ENCODE measurements around the gene PRRC2A. TPM values are rescaled to one million over a fixed set of nuclear protein-coding genes. Genes with fewer than 3 reads are reported as not detected.

PRRC2A gene
- total RNA-seq, 1 experiment from 2014 or later, result 123 TPM

DNA sequence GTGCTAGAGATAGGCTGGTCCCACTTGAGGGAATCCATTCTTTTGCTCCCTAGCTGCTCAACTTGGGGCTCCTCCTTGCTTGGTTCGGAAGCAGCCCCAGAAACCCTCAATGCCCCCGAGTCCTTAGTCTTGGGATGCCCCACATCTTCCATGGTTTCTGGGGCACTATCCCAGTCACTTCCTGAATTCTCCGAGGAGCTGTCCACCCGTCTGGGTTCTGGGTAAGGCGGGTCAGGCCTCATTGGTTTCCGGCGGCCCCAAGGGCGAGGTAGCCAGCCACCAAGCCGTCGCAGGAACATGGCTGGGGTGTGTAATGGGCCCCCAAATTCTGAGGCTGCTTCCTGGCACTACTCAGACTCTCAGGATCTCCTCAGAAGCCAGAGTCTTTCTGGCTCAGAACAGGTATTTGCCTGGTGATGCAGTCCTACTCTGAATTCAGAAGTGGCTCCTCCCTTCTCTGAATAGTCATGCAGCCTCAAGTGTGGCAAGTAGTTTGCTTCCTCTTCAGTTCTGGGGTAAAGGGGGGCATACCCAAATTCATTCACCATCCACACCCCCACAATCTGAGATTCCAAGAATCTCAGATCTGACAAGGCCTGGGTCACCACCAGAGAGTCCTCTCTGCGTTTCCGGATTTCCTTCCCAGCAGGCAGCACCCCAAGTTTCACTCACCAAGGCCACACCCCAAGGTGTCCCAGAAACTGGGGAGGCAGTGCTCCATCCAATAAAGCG, 39.3 kb downstream of the PRRC2A start:
- H3K27me3 ChIP-seq (ENCODE audit: low read length), result no peaks in the 10 kb centered on the region
- TF ChIP-seq, protein P1, sequence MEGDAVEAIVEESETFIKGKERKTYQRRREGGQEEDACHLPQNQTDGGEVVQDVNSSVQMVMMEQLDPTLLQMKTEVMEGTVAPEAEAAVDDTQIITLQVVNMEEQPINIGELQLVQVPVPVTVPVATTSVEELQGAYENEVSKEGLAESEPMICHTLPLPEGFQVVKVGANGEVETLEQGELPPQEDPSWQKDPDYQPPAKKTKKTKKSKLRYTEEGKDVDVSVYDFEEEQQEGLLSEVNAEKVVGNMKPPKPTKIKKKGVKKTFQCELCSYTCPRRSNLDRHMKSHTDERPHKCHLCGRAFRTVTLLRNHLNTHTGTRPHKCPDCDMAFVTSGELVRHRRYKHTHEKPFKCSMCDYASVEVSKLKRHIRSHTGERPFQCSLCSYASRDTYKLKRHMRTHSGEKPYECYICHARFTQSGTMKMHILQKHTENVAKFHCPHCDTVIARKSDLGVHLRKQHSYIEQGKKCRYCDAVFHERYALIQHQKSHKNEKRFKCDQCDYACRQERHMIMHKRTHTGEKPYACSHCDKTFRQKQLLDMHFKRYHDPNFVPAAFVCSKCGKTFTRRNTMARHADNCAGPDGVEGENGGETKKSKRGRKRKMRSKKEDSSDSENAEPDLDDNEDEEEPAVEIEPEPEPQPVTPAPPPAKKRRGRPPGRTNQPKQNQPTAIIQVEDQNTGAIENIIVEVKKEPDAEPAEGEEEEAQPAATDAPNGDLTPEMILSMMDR (conservative IDR thresholded peaks at IDR 0.05; ENCODE audit: low read depth, low read length), result no peak
- no peak for TF ChIP-seq EZH2 (IDR thresholded peaks at IDR 0.05; ENCODE audit: low read length, unreplicated experiment)
- TF ChIP-seq EZH2phosphoT487 (IDR thresholded peaks at IDR 0.05; ENCODE audit: borderline replicate concordance, low read length), result no peak
- peaks cover 52% of the 10 kb centered on the region for H3K4me1 ChIP-seq (ENCODE audit: insufficient read depth, low read length)
- ChIA-PET POLR2A (ENCODE audit: unreplicated experiment) (interaction anchor here (0.7 kb wide), 1 partner anchor 1185 kb away, joined by 3 read pairs; no protein-coding TSS in a partner anchor), CTCF (no interaction called here)
- BruUV-seq (replicated peaks), result TSS peak; percentile 43
- intact Hi-C loops (cut with micrococcal nuclease), result no loop called here
- peak overlapping the region; percentile 28 for H3K27ac ChIP-seq (ENCODE audit: low read length)
- no peaks in the 10 kb centered on the region for H3F3A ChIP-seq (ENCODE audit: low read length, unreplicated experiment)
- ATAC-seq (peak; percentile 20), DNase-seq (peak; percentile 42)
- H4K20me1 ChIP-seq (ENCODE audit: low read length), result peaks cover 4% of the 10 kb centered on the region; the same call in 1 of the 2 replicates
- H3K79me2 ChIP-seq (ENCODE audit: low read length), result peaks cover 51% of the 10 kb centered on the region
- peak overlapping the region; percentile 85 for H3K9ac ChIP-seq (ENCODE audit: low read length)
- no peaks in the 10 kb centered on the region for H3K9me2 ChIP-seq (replicated peaks; ENCODE audit: low read length)
- peaks cover 5% of the 10 kb centered on the region for H3K36me3 ChIP-seq (ENCODE audit: low read depth, low read length)
- peak overlapping the region; percentile 99 for H3K4me2 ChIP-seq (ENCODE audit: low read length)
- H3K4me3 ChIP-seq (ENCODE audit: low read length), result peak overlapping the region; percentile 92
- H3K9me3 ChIP-seq (ENCODE audit: low read length), result no peaks in the 10 kb centered on the region
- H2AFZ ChIP-seq (ENCODE audit: low read length), result peak overlapping the region; percentile 78

DNA sequence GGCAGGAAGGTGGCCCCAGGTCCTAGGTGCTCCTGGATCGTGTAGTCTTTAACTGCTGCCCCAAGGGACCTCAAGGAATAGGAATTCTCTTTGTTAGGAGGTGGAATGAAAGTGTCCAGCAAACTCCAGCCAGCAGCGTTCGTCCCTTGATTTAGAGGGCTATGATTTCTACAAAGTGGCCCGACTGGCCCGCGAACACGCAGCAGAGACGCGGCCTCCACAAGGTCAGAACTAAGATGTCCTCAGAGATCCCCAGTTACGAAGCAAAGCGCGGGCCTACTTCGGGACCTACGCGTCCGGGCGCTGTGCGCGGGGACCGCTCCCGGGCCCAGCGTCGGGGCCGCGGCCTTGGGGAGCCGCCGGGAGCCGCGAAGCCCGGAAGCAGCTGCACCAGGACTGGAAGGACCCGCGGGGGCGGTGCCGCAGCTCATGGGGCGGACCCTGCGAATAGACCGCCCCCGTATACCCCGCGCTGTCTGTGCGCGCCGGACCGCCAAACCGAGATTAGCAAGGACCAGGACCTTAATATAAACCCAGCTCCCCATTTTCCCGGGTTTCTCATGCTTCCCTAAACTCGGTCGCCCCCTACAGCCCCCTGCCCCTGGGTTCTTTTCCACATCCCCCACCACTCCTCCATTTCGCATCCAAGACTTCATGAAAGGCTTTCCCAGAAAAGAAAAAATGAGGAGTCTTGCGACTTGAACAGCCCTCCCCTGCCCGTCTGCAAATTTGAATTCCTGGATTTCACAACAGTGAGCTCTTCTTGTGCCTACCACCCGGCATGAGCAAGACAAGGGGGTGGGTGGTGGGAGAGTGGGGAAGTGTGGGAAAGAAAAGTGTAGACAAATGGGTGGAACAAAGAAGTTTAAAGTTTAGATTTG, 40.1 kb downstream of the PRRC2A start, which contains the start of gene C6orf47:
C6orf47 (minus strand) TSS at position 398 of the 881 bp plus-strand sequence. CDS start 831 bp downstream, outside the sequence.
- intact Hi-C loops (cut with micrococcal nuclease), result no loop called here
- CTCF ChIA-PET, result interaction anchor here (0.6 kb wide), 1 partner anchor 1178 kb away, joined by 3 read pairs; the partner anchor contains the start of gene TAP2

More for the DNA sequence above, 40.1 kb downstream of the PRRC2A start, which contains the start of gene C6orf47:
- peak within 1 kb of the TSS; percentile 78 for H2AFZ ChIP-seq (ENCODE audit: low read length)
- peaks cover 5% of the 10 kb centered on the region for H3K36me3 ChIP-seq (ENCODE audit: low read depth, low read length)
- POLR2A ChIA-PET (ENCODE audit: unreplicated experiment), result interaction anchor here (0.7 kb wide), 2 partner anchors 158 to 1184 kb away, joined by 3 to 7 read pairs; no protein-coding TSS in a partner anchor
- H3K4me3 ChIP-seq (ENCODE audit: low read length), result peak within 1 kb of the TSS; percentile 92
- peak; percentile 78 for DNase-seq
- H4K20me1 ChIP-seq (ENCODE audit: low read length), result peaks cover 4% of the 10 kb centered on the region; the same call in 1 of the 2 replicates
- TF ChIP-seq, protein P1 (conservative IDR thresholded peaks at IDR 0.05; ENCODE audit: low read depth, low read length), result no peak
- H3K4me2 ChIP-seq (ENCODE audit: low read length), result peak within 1 kb of the TSS; percentile 99
- no peaks in the 10 kb centered on the region for H3K27me3 ChIP-seq (ENCODE audit: low read length)
- H3K27ac ChIP-seq (ENCODE audit: low read length), result peak within 1 kb of the TSS; percentile 28
- peak; percentile 84 for ATAC-seq
- H3K79me2 ChIP-seq (ENCODE audit: low read length), result peaks cover 51% of the 10 kb centered on the region
- BruUV-seq (replicated peaks), result TSS peak; percentile 13
- H3F3A ChIP-seq (ENCODE audit: low read length, unreplicated experiment), result no peaks in the 10 kb centered on the region
- H3K9ac ChIP-seq (ENCODE audit: low read length), result peak within 1 kb of the TSS; percentile 85
- no peaks in the 10 kb centered on the region for H3K9me2 ChIP-seq (replicated peaks; ENCODE audit: low read length)
- no peaks in the 10 kb centered on the region for H3K9me3 ChIP-seq (ENCODE audit: low read length)
- H3K4me1 ChIP-seq (ENCODE audit: insufficient read depth, low read length), result peaks cover 52% of the 10 kb centered on the region

Data from PC-3 (cell line).